DMS153 treated with DMSO at 0.1 percent for 48 hours (cell line): Measurements from ENCODE around the gene AKT2.
A peak's percentile ranks its signal among the peaks of the same experiment; 100 is the strongest.
"Not testable (repeated sequence)": the region's sequence is repeated elsewhere in the genome, so short reads cannot be mapped to it uniquely, and the experiment has no call there.

Experiments used
- DNase-seq: peaks from one replicate; lab custom pipeline; 2025; ENCODE audit not compliant: unreplicated experiment; lab: John Stamatoyannopoulos, UW

AKT2 gene

DNA sequence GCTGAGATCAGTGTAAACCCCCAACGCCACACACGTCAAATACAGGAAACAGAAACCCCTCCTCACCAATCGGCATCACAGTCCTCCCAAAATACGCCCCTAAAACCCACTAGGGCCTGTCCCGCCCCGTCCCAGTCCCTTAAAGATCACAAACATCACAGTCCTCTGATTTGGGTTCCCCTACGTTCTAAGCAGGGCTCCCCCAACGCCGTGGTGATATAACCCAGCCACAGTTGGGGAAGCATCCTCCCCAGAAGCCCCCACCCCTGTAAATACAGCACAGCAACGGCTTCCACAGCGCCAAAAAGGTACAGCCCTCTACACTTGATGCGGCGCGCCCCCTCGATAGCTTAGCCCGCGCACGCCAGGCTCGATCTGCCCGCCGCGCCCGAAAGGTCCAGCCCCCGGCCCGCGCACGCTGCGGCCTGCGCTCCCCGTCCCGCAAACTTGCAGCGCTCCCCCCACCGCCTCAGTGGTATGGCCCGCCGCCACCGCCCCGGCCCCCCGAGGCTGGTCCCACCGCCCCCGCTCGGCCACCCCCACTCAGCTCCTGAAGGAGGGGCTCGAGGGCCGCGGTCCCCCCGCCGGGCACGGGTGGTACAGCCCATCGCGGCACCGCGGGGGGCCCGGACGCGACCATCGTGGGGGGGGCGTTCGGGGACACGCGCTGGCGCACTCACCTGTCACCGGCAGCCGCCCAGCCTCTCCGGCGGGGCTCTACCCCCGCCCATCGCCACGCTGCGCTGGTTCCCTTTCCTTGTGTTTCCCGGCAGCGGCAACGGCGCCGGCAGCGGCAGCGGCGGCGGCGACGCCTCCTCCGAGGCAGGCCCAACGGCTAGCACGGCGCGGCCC lies at the start of gene AKT2:
Gene AKT2, minus strand, starts transcription at position 845 of the 852 bp plus-strand sequence. CDS start 20,078 bp downstream, outside the sequence.
- DNase-seq = no peak

DNA sequence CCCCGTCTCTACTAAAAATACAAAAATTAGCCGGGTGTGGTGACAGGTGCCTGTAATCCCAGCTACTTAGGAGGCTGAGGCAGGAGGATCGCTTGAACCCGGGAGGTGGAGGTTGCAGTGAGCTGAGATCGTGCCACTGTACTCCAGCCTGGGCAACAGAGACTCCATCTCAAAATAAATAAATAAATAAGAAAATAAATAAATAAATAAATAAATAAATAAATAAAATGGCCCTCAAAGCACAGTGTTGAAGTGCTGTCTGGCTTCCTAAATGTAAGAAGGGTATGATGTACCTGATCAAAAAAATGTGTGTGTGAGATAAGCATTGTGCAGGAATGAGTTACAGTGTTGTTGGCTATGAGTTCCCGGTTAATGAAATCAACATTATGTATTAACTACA lies 47.9 kb upstream of the AKT2 start:
- DNase-seq = not testable (repeated sequence)

DNA sequence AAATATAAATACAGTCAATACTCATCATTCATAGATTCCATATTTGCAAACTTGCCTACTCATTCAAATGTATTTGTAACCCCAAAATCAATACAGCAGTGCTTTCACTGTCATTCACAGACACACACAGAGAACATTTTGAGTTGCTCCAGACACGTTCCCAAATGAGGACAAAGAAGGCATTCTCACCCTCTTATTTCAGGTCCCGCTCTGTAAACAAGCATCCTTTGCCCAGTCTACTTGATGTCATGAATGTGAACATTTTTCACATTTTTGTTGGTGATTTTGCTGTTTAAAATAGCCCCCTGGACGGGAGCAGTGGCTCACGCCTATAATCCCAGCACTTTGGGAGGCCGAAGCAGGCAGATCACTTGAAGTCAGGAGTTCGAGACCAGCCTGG lies 47.5 kb upstream of the AKT2 start:
- DNase-seq = no peak

GRCh38 chr19:40331052-40331451 lies 45.9 kb upstream of the AKT2 start:
- DNase-seq = no peak

DNA sequence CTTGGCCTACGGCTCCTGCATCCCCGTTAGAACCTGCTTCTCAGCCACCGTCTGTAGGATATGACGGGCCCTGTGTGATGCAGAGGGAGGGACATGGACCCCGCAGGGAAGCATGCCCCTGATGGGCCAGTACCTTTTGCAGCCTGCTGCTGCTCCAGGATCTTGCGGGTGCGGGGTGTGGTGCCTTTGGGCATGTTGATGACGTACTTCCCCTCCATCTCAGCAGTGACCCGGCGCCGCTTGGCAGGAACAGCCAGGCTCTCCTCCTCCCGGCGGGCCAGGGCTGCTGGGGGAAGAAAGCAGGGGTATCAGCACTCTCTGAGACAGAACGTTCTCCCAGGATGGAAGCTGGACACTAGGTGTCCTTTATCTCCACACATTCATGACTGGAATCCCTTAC lies 41.1 kb upstream of the AKT2 start:
- DNase-seq = no peak

DNA sequence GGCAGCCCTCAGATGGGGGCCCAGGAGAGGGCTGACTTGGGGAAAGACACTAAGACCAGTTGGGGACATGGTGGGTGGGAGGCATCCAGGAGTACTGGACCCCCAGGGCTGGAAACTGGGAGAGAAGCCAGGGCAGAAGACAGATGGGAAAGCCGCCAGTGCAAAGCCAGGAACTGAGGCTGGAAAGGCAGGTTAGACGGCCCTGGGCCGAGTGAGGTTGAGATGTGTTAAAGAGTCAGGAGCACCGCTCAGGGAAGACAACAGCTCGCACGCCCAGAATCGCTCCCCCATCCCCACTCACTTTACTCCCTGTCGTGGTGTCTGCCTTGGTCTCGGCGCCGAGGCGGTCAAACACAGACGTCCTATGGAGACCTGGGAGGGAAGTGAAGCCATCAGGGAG lies 38.6 kb upstream of the AKT2 start:
- DNase-seq = no peak

GRCh38 chr19:40322951-40323615 lies 37.9 kb upstream of the AKT2 start:
- DNase-seq = no peak

DNA sequence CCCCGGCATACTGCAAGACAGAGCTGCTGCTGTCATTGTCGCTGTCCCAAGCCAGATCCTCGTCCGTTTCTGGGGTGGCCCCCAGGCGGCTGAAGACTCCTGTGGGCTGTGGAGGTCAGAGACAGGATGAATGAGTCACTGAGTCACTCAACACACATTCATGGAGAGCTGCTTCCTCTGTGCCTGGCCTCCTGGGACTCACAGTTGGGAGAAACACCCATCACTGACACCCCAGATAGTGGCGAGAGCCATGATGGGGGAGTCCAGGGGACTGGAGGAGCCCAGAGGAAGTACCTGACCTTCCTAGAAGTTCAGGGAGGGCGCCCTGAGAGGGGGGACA lies 37.1 kb upstream of the AKT2 start:
- no peak for DNase-seq

GRCh38 chr19:40321566-40322270 lies 36.6 kb upstream of the AKT2 start:
- no peak for DNase-seq

- no peak for DNase-seq
Measured at GRCh38 chr19:40321076-40321475, 35.9 kb upstream of the AKT2 start.

DNA sequence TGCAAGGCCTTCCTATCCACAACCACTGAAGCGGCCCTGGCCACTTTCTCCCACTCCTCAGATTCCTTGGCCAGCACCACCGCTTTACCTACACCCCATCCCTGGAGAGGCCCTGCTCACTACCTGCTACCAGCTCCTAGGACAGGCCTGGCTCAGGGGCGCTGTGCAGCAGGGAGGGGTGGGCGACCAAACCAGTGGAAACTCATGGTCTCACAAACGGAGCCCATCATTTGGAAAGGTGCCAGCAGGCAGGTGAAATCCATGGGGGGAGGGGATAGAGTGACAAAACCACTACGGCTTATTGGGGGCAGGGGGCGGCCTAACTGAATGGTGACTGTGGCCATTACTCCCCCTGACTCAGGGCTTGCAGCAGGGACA lies 35.4 kb upstream of the AKT2 start:
- DNase-seq = no peak

GRCh38 chr19:40317338-40317737 lies 32.2 kb upstream of the AKT2 start:
- no peak for DNase-seq

- DNase-seq = no peak
Measured at GRCh38 chr19:40315812-40316470, 30.8 kb upstream of the AKT2 start.

DNA sequence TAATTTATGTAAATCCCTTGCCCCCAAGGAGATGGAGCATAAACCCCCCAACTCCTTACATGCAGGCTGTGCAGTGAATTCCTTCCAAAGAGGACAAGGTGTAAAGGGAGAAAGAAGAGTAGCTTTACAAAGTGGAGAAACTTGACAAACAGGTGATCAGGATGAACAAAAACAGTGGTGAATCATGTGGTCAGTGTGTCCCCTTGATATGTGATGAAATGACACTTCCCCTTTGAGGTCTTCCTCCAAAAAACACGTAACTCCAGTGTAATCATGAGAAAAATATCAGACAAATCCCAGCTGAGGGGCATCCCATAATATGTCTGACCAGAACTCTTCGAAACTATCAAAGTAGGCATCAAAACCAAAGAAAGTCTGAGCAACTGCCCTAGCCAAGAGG lies 29.5 kb upstream of the AKT2 start:
- DNase-seq = no peak

DNA sequence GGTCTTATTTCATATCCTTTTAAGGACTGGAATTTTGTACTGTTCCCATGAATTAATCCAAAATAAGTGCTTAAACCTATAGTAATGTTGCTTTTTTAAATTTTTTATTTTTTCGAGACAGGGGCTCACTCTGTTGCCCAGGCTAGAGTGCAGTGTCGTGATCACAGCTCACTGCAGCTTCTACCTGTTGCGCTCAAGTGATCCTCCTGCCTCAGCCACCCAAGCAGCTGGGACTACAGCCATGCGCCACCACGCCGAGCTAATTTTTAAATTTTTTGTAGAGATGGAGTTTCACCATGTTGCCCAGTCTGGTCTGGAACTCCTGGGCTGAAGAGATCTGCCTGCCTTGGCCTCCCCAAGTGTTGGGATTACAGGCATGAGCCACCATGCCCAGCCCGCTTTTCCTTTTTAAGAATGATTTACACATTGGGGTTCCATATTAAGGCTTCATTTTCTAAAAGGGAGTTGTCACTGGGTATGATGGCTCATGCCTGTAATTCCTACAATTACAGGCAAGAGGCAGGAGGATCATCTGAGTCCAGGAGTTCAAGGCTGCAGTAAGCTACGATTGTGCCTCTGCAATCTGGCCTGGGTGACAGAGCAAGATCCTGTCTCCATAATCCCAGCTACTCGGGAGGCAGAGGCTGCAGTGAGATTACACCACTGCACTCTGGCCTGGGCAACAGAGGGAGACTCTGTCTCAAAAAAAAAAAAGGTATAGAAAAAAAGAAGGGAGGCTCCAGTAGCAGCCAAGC lies 28.3 kb upstream of the AKT2 start:
- no peak for DNase-seq

DNA sequence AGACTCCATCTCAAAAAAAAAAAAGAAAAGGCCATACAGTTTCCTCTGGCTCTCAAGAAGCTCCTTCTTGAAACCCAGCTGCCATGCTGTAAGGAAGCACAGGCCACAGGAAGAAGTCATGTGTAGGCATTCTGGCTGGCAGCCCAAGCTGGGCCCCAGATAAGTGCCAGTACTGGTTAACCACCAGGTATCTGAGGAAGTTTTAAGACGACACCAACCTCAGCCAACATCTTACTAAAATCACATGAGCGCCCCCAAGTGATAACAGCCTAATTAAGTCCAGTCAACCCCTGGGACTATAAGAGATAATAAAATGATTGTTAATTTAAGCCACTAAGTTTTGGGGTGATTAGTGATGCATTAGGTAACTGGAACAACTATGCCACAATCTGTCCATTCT lies 27.4 kb upstream of the AKT2 start:
- DNase-seq = no peak

DNA sequence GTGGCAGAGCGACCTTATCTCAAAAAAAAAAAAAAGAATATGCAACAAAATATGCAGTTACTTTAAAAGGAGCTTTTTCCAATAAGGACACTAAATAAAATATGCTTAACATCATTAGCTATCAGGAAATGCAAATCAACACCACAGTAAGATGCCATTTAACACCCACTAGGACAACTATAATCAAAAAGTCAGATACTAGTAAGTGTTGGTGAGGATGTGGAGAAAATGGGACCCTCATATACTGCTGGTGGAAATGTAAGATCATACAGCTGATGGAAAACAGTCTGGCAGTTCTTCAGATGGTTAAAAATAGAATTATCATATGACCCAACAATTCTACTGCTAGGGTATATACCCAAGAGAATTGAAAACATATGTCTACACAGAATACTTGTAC lies 24.5 kb upstream of the AKT2 start:
- DNase-seq = no peak

GRCh38 chr19:40305403-40305802 lies 20.3 kb upstream of the AKT2 start:
- DNase-seq = peak; percentile 36

- DNase-seq = no peak
Measured at GRCh38 chr19:40304306-40304705, 19.2 kb upstream of the AKT2 start.

GRCh38 chr19:40303765-40304164 lies 18.6 kb upstream of the AKT2 start:
- DNase-seq = no peak
